Measurements from ENCODE around the gene MED27. TPM values are rescaled to one million over a fixed set of nuclear protein-coding genes. Genes with fewer than 3 reads are reported as not detected.

Gene MED27
- total and polyA plus RNA-seq, 2 donors (not counting 1 experiment from before 2014, with no cell fraction given), result 13.4 to 44.7 TPM

- Histone ChIP-seq H3K27me3 (ENCODE audit: control insufficient read depth, insufficient read depth, low read length) (peaks cover 2% of the 10 kb centered on the region), H3K9ac (ENCODE audit: insufficient read depth, low read length) (no peak overlapping the region), H3K36me3 (ENCODE audit: control insufficient read depth, insufficient read depth, low read length) (no peaks in the 10 kb centered on the region), H3K4me3 (replicated peaks in 1 of 4; ENCODE audit: control extremely low read depth in 1 of 4, insufficient read depth in 1 of 4, low read depth in 3 of 4, low read length in 4 of 4) (no peak overlapping the region), H3K79me2 (ENCODE audit: control insufficient read depth, insufficient read depth, low read length) (no peaks in the 10 kb centered on the region), H4K20me1 (ENCODE audit: control insufficient read depth, extremely low read depth, insufficient read depth, low read length) (no peaks in the 10 kb centered on the region), H3K9me3 (ENCODE audit: control insufficient read depth, insufficient read depth, low read depth, low read length) (no peaks in the 10 kb centered on the region), H2AFZ (ENCODE audit: low read length) (no peak overlapping the region), H3K4me2 (ENCODE audit: extremely low read depth, insufficient read depth, low read length) (no peak overlapping the region), H3K4me1 (ENCODE audit: control insufficient read depth, extremely low read depth, insufficient read depth, low read length) (no peaks in the 10 kb centered on the region), H3K27ac (ENCODE audit: insufficient read depth, low read length) (no peak overlapping the region)
- peak; percentile 8 to 24 for DNase-seq (ENCODE audit: low read depth in 2 of 2)
- TF ChIP-seq EZH2 (IDR thresholded peaks at IDR 0.05; ENCODE audit: low read length, missing control alignments), result no peak
- TF ChIP-seq, protein P1, sequence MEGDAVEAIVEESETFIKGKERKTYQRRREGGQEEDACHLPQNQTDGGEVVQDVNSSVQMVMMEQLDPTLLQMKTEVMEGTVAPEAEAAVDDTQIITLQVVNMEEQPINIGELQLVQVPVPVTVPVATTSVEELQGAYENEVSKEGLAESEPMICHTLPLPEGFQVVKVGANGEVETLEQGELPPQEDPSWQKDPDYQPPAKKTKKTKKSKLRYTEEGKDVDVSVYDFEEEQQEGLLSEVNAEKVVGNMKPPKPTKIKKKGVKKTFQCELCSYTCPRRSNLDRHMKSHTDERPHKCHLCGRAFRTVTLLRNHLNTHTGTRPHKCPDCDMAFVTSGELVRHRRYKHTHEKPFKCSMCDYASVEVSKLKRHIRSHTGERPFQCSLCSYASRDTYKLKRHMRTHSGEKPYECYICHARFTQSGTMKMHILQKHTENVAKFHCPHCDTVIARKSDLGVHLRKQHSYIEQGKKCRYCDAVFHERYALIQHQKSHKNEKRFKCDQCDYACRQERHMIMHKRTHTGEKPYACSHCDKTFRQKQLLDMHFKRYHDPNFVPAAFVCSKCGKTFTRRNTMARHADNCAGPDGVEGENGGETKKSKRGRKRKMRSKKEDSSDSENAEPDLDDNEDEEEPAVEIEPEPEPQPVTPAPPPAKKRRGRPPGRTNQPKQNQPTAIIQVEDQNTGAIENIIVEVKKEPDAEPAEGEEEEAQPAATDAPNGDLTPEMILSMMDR (conservative IDR thresholded peaks at IDR 0.05 in 1 of 2, IDR thresholded peaks at IDR 0.05 in 1 of 2; ENCODE audit: low read depth in 1 of 2, low read length in 2 of 2), result no peak
Measured at GRCh38 chr9:131833906-131834305, 245.8 kb downstream of the MED27 start.

- Histone ChIP-seq H3K4me3 (replicated peaks in 1 of 4; ENCODE audit: control extremely low read depth in 1 of 4, insufficient read depth in 1 of 4, low read depth in 3 of 4, low read length in 4 of 4) (no peak overlapping the region), H4K20me1 (ENCODE audit: control insufficient read depth, extremely low read depth, insufficient read depth, low read length) (no peaks in the 10 kb centered on the region), H3K4me1 (ENCODE audit: control insufficient read depth, extremely low read depth, insufficient read depth, low read length) (no peaks in the 10 kb centered on the region), H3K79me2 (ENCODE audit: control insufficient read depth, insufficient read depth, low read length) (no peaks in the 10 kb centered on the region), H3K9ac (ENCODE audit: insufficient read depth, low read length) (no peak overlapping the region), H3K36me3 (ENCODE audit: control insufficient read depth, insufficient read depth, low read length) (no peaks in the 10 kb centered on the region), H3K4me2 (ENCODE audit: extremely low read depth, insufficient read depth, low read length) (no peak overlapping the region), H2AFZ (ENCODE audit: low read length) (no peak overlapping the region), H3K9me3 (ENCODE audit: control insufficient read depth, insufficient read depth, low read depth, low read length) (no peaks in the 10 kb centered on the region), H3K27me3 (ENCODE audit: control insufficient read depth, insufficient read depth, low read length) (peaks cover 2% of the 10 kb centered on the region), H3K27ac (ENCODE audit: insufficient read depth, low read length) (no peak overlapping the region)
- TF ChIP-seq, protein P1 (conservative IDR thresholded peaks at IDR 0.05 in 1 of 2, IDR thresholded peaks at IDR 0.05 in 1 of 2; ENCODE audit: low read depth in 1 of 2, low read length in 2 of 2), result no peak
- TF ChIP-seq EZH2 (IDR thresholded peaks at IDR 0.05; ENCODE audit: low read length, missing control alignments), result no peak
- no peak for DNase-seq (ENCODE audit: low read depth in 2 of 2)
Measured at GRCh38 chr9:131833083-131833482, 246.6 kb downstream of the MED27 start.

- Histone ChIP-seq H4K20me1 (ENCODE audit: control insufficient read depth, extremely low read depth, insufficient read depth, low read length) (no peaks in the 10 kb centered on the region), H3K9me3 (ENCODE audit: control insufficient read depth, insufficient read depth, low read depth, low read length) (no peaks in the 10 kb centered on the region), H3K4me3 (replicated peaks in 1 of 4; ENCODE audit: control extremely low read depth in 1 of 4, insufficient read depth in 1 of 4, low read depth in 3 of 4, low read length in 4 of 4) (no peak overlapping the region), H3K9ac (ENCODE audit: insufficient read depth, low read length) (no peak overlapping the region), H2AFZ (ENCODE audit: low read length) (no peak overlapping the region), H3K27me3 (ENCODE audit: control insufficient read depth, insufficient read depth, low read length) (peaks cover 8% of the 10 kb centered on the region), H3K4me1 (ENCODE audit: control insufficient read depth, extremely low read depth, insufficient read depth, low read length) (no peaks in the 10 kb centered on the region), H3K79me2 (ENCODE audit: control insufficient read depth, insufficient read depth, low read length) (no peaks in the 10 kb centered on the region), H3K4me2 (ENCODE audit: extremely low read depth, insufficient read depth, low read length) (no peak overlapping the region), H3K27ac (ENCODE audit: insufficient read depth, low read length) (no peak overlapping the region), H3K36me3 (ENCODE audit: control insufficient read depth, insufficient read depth, low read length) (no peaks in the 10 kb centered on the region)
- TF ChIP-seq EZH2 (IDR thresholded peaks at IDR 0.05; ENCODE audit: low read length, missing control alignments), result no peak
- TF ChIP-seq, protein P1 (conservative IDR thresholded peaks at IDR 0.05 in 1 of 2, IDR thresholded peaks at IDR 0.05 in 1 of 2; ENCODE audit: low read depth in 1 of 2, low read length in 2 of 2), result no peak
- no peak for DNase-seq (ENCODE audit: low read depth in 2 of 2)
Measured at GRCh38 chr9:131831380-131832165, 248.1 kb downstream of the MED27 start.
